HG02970 (cell line): ENCODE data around the gene MADD.

Experiments used
- ATAC-seq: cut with Tn5 transposase; IDR thresholded peaks from one replicate; pipeline ENCODE4 v1.9.1; 2021; ENCODE audit warnings: mild to moderate bottlenecking, moderate library complexity, moderate number of reproducible peaks; ENCODE audit not compliant: unreplicated experiment, low FRiP score

The MADD gene

GRCh38 chr11:47269829-47270305 lies at the start of gene MADD:
TSS of gene MADD (plus strand) at chr11:47270133.
- ATAC-seq = peak; percentile 68

- ATAC-seq = no peak
Measured at GRCh38 chr11:47220401-47220821, 49.5 kb upstream of the MADD start.

- no peak for ATAC-seq
Measured at GRCh38 chr11:47222696-47223095, 47.2 kb upstream of the MADD start.

- ATAC-seq = no peak
Measured at GRCh38 chr11:47225552-47226400, 44.2 kb upstream of the MADD start.

- ATAC-seq = no peak
Measured at GRCh38 chr11:47229161-47229560, 40.8 kb upstream of the MADD start.

- ATAC-seq = no peak
Measured at GRCh38 chr11:47233051-47233450, 36.9 kb upstream of the MADD start.

- ATAC-seq = no peak
Measured at GRCh38 chr11:47233989-47234668, 35.8 kb upstream of the MADD start.

GRCh38 chr11:47234669-47235100 lies 35.2 kb upstream of the MADD start:
- ATAC-seq = no peak

GRCh38 chr11:47235163-47235562 lies 34.8 kb upstream of the MADD start:
- ATAC-seq = no peak

- ATAC-seq = no peak
Measured at GRCh38 chr11:47236482-47236881, 33.5 kb upstream of the MADD start.

- no peak for ATAC-seq
Measured at GRCh38 chr11:47239852-47240251, 30.1 kb upstream of the MADD start.

GRCh38 chr11:47241841-47242301 lies 28.1 kb upstream of the MADD start:
- ATAC-seq = no peak

- no peak for ATAC-seq
Measured at GRCh38 chr11:47242596-47243192, 27.2 kb upstream of the MADD start.

- no peak for ATAC-seq
Measured at GRCh38 chr11:47243454-47243853, 26.5 kb upstream of the MADD start.

- ATAC-seq = no peak
Measured at GRCh38 chr11:47244448-47245350, 25.2 kb upstream of the MADD start.

GRCh38 chr11:47245611-47246357 lies 24.1 kb upstream of the MADD start:
- no peak for ATAC-seq

- no peak for ATAC-seq
Measured at GRCh38 chr11:47247502-47247901, 22.4 kb upstream of the MADD start.

GRCh38 chr11:47248304-47248663 lies 21.6 kb upstream of the MADD start:
- ATAC-seq = peak; percentile 4

- peak; percentile 81 for ATAC-seq
Measured at GRCh38 chr11:47248664-47249377, 21.1 kb upstream of the MADD start, which contains the start of gene ACP2. TSS of gene ACP2 (minus strand) at chr11:47248814. CDS start at chr11:47248789, 25 bp downstream.
